Fibroblast of peridontal ligament (primary cell): Measurements from ENCODE around the gene ADSL.

Experiments used
- DNase-seq: peaks from one replicate; pipeline ENCODE4 v3.0.0-alpha.2; 2010; ENCODE audit errors: extremely low read depth

The ADSL gene

GRCh38 chr22:40436505-40437431, 90.5 kb downstream of the ADSL start:
- DNase-seq, result peak; percentile 82
